GM19193 (cell line): ENCODE results near the gene DUS2.

Experiments used
- POLR2A ChIP-seq: IDR thresholded peaks from 4 replicates; pipeline ENCODE4 v1.6.1; 2011; ENCODE audit not compliant: insufficient read depth, insufficient read length; ENCODE audit errors: extremely low read depth

DUS2 gene

DNA sequence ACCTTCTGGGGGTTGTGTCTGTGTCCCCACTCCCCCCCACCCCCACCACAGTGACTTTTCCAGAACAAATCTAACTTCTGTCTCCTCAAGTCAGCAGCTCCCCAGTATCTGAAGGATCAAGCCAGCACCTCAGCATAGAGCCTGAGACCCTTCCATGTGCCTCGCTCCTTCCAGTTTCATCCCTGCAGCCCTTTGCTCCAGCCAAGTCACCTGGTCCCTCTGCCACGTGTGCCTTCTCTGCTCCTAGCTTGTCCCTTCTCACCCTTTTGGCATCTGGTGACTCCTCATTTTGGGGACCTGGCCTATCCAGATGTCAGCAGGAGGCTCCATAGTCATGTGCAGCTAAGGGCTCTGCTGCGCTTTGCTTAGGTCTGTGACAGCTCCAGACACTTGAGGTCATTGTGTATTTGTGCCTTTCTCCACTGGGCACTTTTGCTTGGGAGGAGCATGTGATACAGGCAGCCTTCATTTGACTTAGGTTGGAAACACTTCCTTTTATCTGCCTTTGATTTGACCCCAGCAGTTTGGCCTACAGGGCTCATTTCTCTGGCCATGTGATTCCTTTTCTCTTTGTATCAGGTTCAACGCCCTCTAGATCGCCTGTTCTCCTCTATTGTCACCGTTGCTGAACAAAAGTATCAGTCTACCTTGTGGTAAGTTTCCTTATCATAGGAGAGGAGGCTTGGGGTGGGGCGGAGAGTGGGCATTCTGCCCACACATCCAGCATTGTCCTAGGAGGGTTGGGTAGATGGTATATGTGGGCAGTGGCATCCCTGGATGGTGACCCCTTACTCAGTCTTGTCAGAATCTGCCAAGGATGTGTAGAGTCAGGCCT is 55.0 kb downstream of the DUS2 start:
- no peak for TF ChIP-seq POLR2A

- TF ChIP-seq POLR2A = no peak
These were observed 55.8 kb downstream of the DUS2 start for GRCh38 chr16:68078701-68079375.

- no peak for TF ChIP-seq POLR2A
These were observed 56.2 kb downstream of the DUS2 start for GRCh38 chr16:68079376-68079625.

DNA sequence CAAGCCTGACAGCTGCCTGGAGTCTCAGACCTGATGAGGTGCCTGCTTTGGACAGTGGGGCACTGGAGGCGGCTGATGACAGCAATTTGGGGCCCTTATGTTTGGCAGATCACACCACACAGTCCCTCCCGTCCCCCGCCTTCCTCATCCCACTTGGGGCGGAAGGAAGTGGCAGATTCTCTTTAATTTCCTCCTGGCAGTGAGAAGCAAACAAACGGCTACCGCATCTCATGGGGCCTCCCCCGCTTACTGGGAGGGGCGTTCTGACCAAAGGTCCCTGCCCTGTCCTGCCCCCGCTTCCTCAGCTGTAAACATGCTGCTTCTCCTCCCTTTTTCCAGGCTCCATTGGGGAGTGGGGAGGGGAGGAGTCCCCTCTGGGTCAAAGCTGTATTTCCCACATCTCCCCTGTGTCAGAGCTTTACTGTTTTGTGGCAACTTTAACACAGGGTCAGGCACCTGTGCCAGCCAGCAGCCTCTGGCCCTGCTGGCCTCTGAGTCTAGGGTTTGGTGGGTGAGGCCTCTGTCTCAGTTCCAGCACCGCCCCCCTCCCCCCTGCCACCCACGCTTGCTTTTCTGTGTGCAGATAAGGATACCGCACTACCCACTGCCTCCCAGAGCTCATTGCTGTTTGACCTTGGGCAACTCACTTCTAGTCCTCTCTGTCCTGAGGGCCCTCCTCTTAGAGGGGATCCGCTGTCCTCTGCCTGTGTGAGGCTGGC is 56.7 kb downstream of the DUS2 start:
- no peak for TF ChIP-seq POLR2A

DNA sequence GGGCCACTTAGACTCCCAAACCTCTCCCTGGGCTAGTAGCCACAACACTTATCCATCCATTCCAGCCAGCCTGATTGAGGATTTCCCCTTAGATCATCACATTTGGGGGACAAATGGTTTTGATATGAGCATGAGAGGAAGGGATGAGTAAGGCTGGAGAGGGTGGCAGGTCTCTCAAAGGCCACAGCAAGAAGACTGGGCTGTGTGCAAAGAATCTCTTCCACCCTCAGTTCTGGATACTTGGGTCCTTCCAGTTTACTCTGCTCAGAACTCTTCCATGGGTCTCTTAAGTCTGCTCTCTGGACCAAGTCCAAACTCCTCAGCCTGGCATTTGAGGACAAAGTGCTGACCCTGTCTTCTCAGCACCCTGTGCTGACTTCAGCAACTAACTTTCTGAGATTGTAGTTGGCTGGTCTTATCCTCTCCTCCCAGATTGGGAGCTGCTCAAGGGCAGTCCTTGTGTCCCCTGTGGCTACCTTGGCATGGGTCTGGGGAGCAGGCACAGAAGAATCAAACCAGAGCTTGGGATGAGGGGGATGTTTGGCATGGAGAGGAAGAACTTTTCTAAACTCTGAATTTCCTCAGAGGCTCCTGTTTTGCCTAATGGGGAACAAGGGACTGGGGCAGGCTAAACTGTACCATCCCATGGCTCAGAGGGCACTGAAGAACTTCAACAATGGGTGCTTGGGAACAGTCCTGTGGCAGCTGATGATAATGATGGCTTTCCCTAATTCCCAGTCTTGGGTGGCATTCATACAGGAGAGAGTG is 59.0 kb downstream of the DUS2 start:
- TF ChIP-seq POLR2A = no peak

DNA sequence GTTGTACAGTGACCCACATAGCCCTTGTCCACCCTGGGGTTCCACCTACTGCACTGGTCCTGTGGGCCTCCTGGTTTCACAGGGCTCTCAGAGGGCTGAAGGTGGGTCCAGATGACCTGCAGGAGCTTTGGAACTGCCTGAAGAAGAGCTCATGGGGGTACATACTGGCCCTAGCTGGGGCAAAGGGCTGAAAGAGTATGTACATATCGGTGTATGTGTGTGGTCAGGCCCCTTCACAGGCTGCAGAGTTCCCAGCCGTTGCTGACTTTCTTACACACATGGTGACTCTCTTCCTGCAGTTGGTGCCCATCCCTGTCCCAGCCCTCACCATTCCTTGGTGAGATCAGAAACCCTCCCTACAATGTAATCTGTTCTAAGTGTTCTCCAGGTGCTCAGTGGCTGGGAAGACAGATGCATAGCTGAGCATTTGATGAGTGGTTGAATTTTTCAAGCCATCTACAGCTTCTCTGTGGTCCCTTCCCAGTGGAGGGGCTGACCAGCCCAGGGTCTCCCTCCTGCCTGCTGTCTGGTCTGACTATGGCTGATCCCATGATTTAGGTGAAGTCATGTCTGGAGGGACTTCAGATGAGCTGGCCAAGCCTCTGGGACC is 59.6 kb downstream of the DUS2 start:
- no peak for TF ChIP-seq POLR2A

DNA sequence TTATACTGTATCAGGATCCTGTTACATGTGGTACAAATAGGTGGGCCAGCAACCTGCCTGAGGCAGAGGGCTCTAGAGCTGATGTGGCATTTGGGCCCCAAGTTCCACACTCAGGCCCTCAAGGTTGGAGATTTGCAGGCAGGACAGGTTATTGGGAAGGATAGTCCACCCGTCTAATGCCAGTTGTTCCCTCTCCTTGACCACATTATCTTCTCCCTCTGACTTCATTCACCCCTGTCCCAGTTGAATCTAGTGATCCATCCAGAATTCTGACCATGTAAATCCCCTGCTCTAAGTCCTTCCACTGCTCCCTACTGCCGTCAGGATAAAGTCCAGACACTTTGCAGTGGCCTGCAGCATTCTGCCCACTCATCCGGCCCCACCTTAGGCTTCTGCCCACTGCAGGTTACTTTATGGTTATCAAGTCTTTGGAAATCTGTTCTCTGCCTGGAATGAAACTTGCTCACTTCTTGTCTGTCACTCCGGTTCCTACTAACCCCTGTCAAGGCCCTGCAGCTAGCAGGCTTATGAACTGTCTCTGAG is 60.2 kb downstream of the DUS2 start:
- no peak for TF ChIP-seq POLR2A

DNA sequence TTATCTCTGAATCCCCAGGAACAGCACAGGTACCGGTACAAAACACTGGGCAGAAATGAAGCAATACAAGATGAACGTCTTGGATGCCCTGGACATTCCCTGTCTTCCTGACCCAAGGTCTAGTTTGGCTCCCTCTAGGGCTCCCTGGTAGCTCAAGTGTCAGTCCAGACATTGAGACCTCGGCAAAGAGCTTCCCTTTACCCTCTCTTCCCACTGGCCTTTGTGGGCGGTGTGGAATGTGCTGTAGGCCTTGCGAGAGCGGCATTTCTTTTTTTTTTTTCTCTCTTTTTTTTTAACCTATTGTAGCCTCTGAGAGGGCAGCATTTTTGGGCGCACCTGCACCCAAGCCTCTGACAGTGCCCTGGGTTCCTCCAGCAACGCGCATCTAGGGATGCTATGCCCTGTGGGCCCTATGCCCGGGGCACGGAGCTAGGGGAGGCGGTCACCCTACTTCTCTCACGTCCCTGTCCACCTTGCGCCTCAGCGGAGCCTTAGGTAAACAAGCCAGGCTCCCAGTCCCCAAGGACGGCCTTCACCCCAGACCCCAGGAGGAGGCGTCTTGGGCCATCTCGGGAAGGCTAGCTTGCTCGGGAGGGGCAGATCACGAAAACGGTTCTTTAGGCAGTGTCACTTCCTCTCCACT is 60.9 kb downstream of the DUS2 start:
- TF ChIP-seq POLR2A = no peak

- TF ChIP-seq POLR2A = peak; percentile 82
These were observed 61.6 kb downstream of the DUS2 start for GRCh38 chr16:68084504-68085258.

GRCh38 chr16:68085259-68086071 is 62.4 kb downstream of the DUS2 start, which contains the start of gene NFATC3:
Gene NFATC3 (plus strand): TSS chr16:68085370. CDS start chr16:68085682, 312 bp downstream.
- TF ChIP-seq POLR2A = peak; percentile 63

DNA sequence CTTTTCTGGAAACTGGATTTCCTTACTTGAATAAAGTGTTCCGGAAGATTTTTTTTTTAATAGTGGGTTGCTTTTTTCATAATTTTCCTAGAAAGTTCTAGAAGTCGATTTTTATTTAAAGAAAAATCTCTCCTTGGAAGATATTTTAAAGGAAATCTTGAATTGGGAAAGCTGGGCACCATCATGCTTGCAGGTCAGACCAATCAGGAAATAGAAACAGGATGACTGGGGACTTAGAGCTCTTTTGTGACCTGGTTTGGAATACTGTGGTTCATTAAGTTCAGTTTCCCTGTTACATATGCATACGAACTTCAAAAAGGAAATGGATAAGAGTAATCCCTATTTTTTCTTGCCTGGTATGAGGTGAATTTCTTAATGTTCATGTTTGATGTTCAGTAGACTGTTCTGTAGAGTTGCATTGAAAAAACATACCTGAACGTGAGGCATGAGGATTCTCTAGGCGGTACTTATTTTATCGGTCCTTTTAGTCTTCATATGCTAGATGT is 63.3 kb downstream of the DUS2 start:
- no peak for TF ChIP-seq POLR2A

DNA sequence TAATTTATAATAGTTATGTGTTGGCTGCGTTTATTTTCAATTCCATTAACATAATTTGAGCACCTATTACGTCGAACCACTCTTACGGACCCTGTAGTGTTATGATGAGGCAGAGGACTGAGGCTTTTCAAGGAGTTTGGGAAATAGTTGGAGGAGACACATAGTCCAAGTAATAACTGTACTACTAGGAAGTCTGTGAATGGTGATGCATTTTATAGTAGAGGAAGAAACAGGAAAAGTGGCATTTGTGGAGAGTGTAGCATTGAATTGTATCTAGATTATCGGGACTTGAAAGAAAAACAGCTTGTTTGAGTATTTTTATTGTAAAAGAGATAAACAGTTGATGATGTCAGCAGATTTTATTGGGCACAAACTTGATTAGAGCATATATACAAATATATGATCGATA is 63.8 kb downstream of the DUS2 start:
- TF ChIP-seq POLR2A = no peak
